GM23338 (cell line): ENCODE data around the gene LRR1. TPM values are rescaled to one million over a fixed set of nuclear protein-coding genes. Genes with fewer than 3 reads are reported as not detected.
A peak's percentile ranks its signal among the peaks of the same experiment; 100 is the strongest.

Experiments
- ATAC-seq: fragments of 200-7000 bp; cut with Tn5 transposase; 3 replicates; pipeline ENCODE4 v1.9.1; 2020
- DNase-seq: peaks from one replicate; pipeline ENCODE4 v3.0.0-alpha.2; 2015; ENCODE audit warnings: low spot score
- H2AFZ ChIP-seq: fragments of 200-600 bp; sonication (generic); 2 replicates; pipeline ENCODE4 v1.8.0; 2016; ENCODE audit warnings: antibody characterized with exemption, mild to moderate bottlenecking, moderate library complexity
- H3F3A ChIP-seq: fragments of 200-600 bp; sonication (generic); replicated peaks from 2 replicates; pipeline ENCODE4 v1.8.0; 2017; ENCODE audit warnings: antibody characterized with exemption, mixed run types, low read depth
- H3K27ac ChIP-seq: fragments of 200-600 bp; sonication (generic); 2 replicates; pipeline ENCODE4 v1.6.1; 2016; ENCODE audit warnings: low read depth
- H3K27me3 ChIP-seq: fragments of 200-600 bp; sonication (generic); 2 replicates; pipeline ENCODE4 v1.8.0; 2016; ENCODE audit warnings: mild to moderate bottlenecking, mixed run types, moderate library complexity; ENCODE audit not compliant: insufficient read depth
- H3K36me3 ChIP-seq: fragments of 200-600 bp; sonication (generic); 2 replicates; pipeline ENCODE4 v1.8.0; 2016; ENCODE audit warnings: mild to moderate bottlenecking; ENCODE audit not compliant: insufficient read depth
- H3K4me1 ChIP-seq: fragments of 200-600 bp; sonication (generic); 2 replicates; pipeline ENCODE4 v1.8.0; 2016; ENCODE audit warnings: mild to moderate bottlenecking, moderate library complexity; ENCODE audit not compliant: insufficient read depth
- H3K4me2 ChIP-seq: fragments of 200-600 bp; sonication (generic); 2 replicates; pipeline ENCODE4 v1.7.1; 2017; ENCODE audit warnings: mixed run types
- H3K4me3 ChIP-seq: fragments of 200-600 bp; sonication (generic); 2 replicates; pipeline ENCODE4 v1.6.1; 2016; ENCODE audit warnings: mixed run types
- H3K79me2 ChIP-seq: fragments of 200-600 bp; sonication (generic); replicated peaks from 2 replicates; pipeline ENCODE4 v1.8.0; 2017; ENCODE audit warnings: mild to moderate bottlenecking; ENCODE audit not compliant: insufficient read depth
- H3K9me2 ChIP-seq: fragments of 200-600 bp; sonication (generic); 2 replicates; pipeline ENCODE4 v1.8.0; 2017; ENCODE audit not compliant: insufficient read depth
- H4K20me1 ChIP-seq: fragments of 200-600 bp; sonication (generic); replicated peaks from 2 replicates; pipeline ENCODE4 v1.8.0; 2017; ENCODE audit warnings: mild to moderate bottlenecking; ENCODE audit not compliant: insufficient read depth
- H3K27ac Mint-ChIP-seq: 2 replicates; pipeline ENCODE4 v1.8.0; 2020; ENCODE audit warnings: inconsistent platforms, mild to moderate bottlenecking, moderate library complexity, mixed read lengths
- H3K27me3 Mint-ChIP-seq: 3 replicates; pipeline ENCODE4 v1.8.0; 2022; ENCODE audit warnings: low read depth, mild to moderate bottlenecking, moderate library complexity, mixed read lengths, inconsistent platforms; ENCODE audit not compliant: insufficient read depth, poor library complexity
- H3K36me3 Mint-ChIP-seq: 3 replicates; pipeline ENCODE4 v1.8.0; 2021; ENCODE audit warnings: low read depth, mild to moderate bottlenecking, inconsistent platforms, moderate library complexity, mixed read lengths
- H3K4me1 Mint-ChIP-seq: 3 replicates; pipeline ENCODE4 v1.8.0; 2020; ENCODE audit warnings: mild to moderate bottlenecking, inconsistent platforms, mixed read lengths
- H3K4me3 Mint-ChIP-seq: 3 replicates; pipeline ENCODE4 v1.8.0; 2021; ENCODE audit warnings: moderate library complexity, mild to moderate bottlenecking, inconsistent platforms, mixed read lengths
- H3K9me3 Mint-ChIP-seq: 3 replicates; pipeline ENCODE4 v1.8.0; 2020; ENCODE audit warnings: moderate library complexity, mild to moderate bottlenecking, inconsistent platforms, mixed read lengths
- CREB1 ChIP-seq: fragments of 250-450 bp; sonication (Bioruptor Pico); IDR thresholded peaks from 2 replicates; pipeline ENCODE4 v1.5.0; 2020; ENCODE audit warnings: low read depth, mild to moderate bottlenecking, moderate library complexity
- ETS1 ChIP-seq: IDR thresholded peaks from 2 replicates; pipeline ENCODE4 v1.6.1; 2016; ENCODE audit warnings: antibody characterized with exemption
- EZH2 ChIP-seq: fragments of 200-600 bp; sonication (generic); IDR thresholded peaks from one replicate; pipeline ENCODE4 v1.8.0; 2017; ENCODE audit warnings: antibody characterized with exemption, mild to moderate bottlenecking, low read depth; ENCODE audit not compliant: unreplicated experiment
- EZH2phosphoT487 ChIP-seq: fragments of 200-600 bp; sonication (generic); IDR thresholded peaks from one replicate; pipeline ENCODE4 v1.8.1; 2018; ENCODE audit warnings: antibody characterized with exemption; ENCODE audit not compliant: unreplicated experiment
- JUNB ChIP-seq: IDR thresholded peaks from one replicate; pipeline ENCODE4 v1.6.1; 2016; ENCODE audit warnings: antibody characterized with exemption; ENCODE audit not compliant: unreplicated experiment
- NANOG ChIP-seq: IDR thresholded peaks from 2 replicates; pipeline ENCODE4 v1.6.1; 2016; ENCODE audit warnings: antibody characterized with exemption, borderline replicate concordance
- POLR2AphosphoS5 ChIP-seq: IDR thresholded peaks from 2 replicates; pipeline ENCODE4 v1.6.1; 2016; ENCODE audit warnings: antibody characterized with exemption, low read depth
- STAT1 ChIP-seq: IDR thresholded peaks from one replicate; pipeline ENCODE4 v1.6.1; 2016; ENCODE audit warnings: antibody characterized with exemption; ENCODE audit not compliant: unreplicated experiment
- ZNF114 ChIP-seq: fragments of 250-450 bp; sonication (Bioruptor Pico); IDR thresholded peaks from 2 replicates; pipeline ENCODE4 v1.5.0; 2020; ENCODE audit warnings: mild to moderate bottlenecking, moderate library complexity
- ZNF331 ChIP-seq: fragments of 250-450 bp; sonication (Bioruptor Pico); IDR thresholded peaks from 2 replicates; pipeline ENCODE4 v1.5.0; 2020; ENCODE audit warnings: low read depth, mild to moderate bottlenecking, moderate library complexity
- polyA plus RNA-seq: library from polyadenylated mRNA; unstranded; fragments of >200 nt; fragmentation: Nextera tagmentation; extraction: Ambion mirVana; gene quantifications from 2 replicates; pipeline ENCODE4 v1.2.1, GENCODE V29; 2016
- total RNA-seq: library from RNA; depleted of rRNA; stranded (reverse); fragments of >200 nt; shearing (Covaris generic); gene quantifications from 2 replicates; pipeline ENCODE4 v1.2.3, GENCODE V29; 2014
- TF ChIP-seq, protein P1 (sequence below): fragments of 250-450 bp; sonication (Bioruptor Pico); IDR thresholded peaks from 2 replicates; pipeline ENCODE4 v1.5.0; 2020; ENCODE audit warnings: mild to moderate bottlenecking, moderate library complexity
- TF ChIP-seq, protein P2 (sequence below), 2 experiments: fragments of 200-600 bp in 1 of 2; sonication (generic) in 1 of 2; conservative IDR thresholded peaks; 2 replicates each; pipeline versions ENCODE4 v1.5.1 to v1.6.1; 2016 to 2017; ENCODE audit warnings: antibody characterized with exemption in 2 of 2, low read depth in 2 of 2, mild to moderate bottlenecking in 2 of 2, moderate library complexity in 1 of 2
- TF ChIP-seq, protein P3 (sequence below): IDR thresholded peaks from one replicate; pipeline ENCODE4 v1.6.1; 2018; ENCODE audit warnings: antibody characterized with exemption; ENCODE audit not compliant: unreplicated experiment

Gene LRR1
- total and polyA plus RNA-seq, 2 experiments from 2014 or later, result 31.8 to 41.9 TPM

GRCh38 chr14:49636866-49637265, 38.1 kb downstream of the LRR1 start:
- H3F3A ChIP-seq, result peaks cover 16% of the 10 kb centered on the region
- Mint-ChIP-seq H3K4me1 (peaks cover 29% of the 10 kb centered on the region), H3K36me3 (peaks cover 67% of the 10 kb centered on the region), H3K27ac (no peak overlapping the region), H3K4me3 (peak overlapping the region; percentile 51), H3K27me3 (peaks cover 12% of the 10 kb centered on the region), H3K9me3 (peaks cover 7% of the 10 kb centered on the region; the same call in 2 of the 3 replicates)
- H3K9me2 ChIP-seq, result no peaks in the 10 kb centered on the region
- H3K27me3 ChIP-seq, result no peaks in the 10 kb centered on the region
- TF ChIP-seq STAT1 (no peak), EZH2phosphoT487 (no peak), ETS1 (no peak), JUNB (no peak), ZNF331 (CRISPR knock-in tag) (no peak), NANOG (no peak), POLR2AphosphoS5 (no peak), CREB1 (no peak), ZNF114 (CRISPR knock-in tag) (no peak), EZH2 (no peak)
- TF ChIP-seq, protein P1, sequence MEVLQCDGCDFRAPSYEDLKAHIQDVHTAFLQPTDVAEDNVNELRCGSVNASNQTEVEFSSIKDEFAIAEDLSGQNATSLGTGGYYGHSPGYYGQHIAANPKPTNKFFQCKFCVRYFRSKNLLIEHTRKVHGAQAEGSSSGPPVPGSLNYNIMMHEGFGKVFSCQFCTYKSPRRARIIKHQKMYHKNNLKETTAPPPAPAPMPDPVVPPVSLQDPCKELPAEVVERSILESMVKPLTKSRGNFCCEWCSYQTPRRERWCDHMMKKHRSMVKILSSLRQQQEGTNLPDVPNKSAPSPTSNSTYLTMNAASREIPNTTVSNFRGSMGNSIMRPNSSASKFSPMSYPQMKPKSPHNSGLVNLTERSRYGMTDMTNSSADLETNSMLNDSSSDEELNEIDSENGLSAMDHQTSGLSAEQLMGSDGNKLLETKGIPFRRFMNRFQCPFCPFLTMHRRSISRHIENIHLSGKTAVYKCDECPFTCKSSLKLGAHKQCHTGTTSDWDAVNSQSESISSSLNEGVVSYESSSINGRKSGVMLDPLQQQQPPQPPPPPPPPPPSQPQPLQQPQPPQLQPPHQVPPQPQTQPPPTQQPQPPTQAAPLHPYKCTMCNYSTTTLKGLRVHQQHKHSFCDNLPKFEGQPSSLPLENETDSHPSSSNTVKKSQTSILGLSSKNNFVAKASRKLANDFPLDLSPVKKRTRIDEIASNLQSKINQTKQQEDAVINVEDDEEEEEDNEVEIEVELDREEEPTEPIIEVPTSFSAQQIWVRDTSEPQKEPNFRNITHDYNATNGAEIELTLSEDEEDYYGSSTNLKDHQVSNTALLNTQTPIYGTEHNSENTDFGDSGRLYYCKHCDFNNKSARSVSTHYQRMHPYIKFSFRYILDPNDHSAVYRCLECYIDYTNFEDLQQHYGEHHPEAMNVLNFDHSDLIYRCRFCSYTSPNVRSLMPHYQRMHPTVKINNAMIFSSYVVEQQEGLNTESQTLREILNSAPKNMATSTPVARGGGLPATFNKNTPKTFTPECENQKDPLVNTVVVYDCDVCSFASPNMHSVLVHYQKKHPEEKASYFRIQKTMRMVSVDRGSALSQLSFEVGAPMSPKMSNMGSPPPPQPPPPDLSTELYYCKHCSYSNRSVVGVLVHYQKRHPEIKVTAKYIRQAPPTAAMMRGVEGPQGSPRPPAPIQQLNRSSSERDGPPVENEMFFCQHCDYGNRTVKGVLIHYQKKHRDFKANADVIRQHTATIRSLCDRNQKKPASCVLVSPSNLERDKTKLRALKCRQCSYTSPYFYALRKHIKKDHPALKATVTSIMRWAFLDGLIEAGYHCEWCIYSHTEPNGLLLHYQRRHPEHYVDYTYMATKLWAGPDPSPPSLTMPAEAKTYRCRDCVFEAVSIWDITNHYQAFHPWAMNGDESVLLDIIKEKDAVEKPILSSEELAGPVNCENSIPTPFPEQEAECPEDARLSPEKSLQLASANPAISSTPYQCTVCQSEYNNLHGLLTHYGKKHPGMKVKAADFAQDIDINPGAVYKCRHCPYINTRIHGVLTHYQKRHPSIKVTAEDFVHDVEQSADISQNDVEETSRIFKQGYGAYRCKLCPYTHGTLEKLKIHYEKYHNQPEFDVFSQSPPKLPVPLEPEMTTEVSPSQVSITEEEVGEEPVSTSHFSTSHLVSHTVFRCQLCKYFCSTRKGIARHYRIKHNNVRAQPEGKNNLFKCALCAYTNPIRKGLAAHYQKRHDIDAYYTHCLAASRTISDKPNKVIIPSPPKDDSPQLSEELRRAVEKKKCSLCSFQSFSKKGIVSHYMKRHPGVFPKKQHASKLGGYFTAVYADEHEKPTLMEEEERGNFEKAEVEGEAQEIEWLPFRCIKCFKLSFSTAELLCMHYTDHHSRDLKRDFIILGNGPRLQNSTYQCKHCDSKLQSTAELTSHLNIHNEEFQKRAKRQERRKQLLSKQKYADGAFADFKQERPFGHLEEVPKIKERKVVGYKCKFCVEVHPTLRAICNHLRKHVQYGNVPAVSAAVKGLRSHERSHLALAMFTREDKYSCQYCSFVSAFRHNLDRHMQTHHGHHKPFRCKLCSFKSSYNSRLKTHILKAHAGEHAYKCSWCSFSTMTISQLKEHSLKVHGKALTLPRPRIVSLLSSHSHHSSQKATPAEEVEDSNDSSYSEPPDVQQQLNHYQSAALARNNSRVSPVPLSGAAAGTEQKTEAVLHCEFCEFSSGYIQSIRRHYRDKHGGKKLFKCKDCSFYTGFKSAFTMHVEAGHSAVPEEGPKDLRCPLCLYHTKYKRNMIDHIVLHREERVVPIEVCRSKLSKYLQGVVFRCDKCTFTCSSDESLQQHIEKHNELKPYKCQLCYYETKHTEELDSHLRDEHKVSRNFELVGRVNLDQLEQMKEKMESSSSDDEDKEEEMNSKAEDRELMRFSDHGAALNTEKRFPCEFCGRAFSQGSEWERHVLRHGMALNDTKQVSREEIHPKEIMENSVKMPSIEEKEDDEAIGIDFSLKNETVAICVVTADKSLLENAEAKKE (CRISPR knock-in tag), result no peak
- TF ChIP-seq, protein P2, sequence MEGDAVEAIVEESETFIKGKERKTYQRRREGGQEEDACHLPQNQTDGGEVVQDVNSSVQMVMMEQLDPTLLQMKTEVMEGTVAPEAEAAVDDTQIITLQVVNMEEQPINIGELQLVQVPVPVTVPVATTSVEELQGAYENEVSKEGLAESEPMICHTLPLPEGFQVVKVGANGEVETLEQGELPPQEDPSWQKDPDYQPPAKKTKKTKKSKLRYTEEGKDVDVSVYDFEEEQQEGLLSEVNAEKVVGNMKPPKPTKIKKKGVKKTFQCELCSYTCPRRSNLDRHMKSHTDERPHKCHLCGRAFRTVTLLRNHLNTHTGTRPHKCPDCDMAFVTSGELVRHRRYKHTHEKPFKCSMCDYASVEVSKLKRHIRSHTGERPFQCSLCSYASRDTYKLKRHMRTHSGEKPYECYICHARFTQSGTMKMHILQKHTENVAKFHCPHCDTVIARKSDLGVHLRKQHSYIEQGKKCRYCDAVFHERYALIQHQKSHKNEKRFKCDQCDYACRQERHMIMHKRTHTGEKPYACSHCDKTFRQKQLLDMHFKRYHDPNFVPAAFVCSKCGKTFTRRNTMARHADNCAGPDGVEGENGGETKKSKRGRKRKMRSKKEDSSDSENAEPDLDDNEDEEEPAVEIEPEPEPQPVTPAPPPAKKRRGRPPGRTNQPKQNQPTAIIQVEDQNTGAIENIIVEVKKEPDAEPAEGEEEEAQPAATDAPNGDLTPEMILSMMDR (conservative IDR thresholded peaks at IDR 0.05; ENCODE audit: low read depth in 2 of 2), result no peak
- TF ChIP-seq, protein P3, sequence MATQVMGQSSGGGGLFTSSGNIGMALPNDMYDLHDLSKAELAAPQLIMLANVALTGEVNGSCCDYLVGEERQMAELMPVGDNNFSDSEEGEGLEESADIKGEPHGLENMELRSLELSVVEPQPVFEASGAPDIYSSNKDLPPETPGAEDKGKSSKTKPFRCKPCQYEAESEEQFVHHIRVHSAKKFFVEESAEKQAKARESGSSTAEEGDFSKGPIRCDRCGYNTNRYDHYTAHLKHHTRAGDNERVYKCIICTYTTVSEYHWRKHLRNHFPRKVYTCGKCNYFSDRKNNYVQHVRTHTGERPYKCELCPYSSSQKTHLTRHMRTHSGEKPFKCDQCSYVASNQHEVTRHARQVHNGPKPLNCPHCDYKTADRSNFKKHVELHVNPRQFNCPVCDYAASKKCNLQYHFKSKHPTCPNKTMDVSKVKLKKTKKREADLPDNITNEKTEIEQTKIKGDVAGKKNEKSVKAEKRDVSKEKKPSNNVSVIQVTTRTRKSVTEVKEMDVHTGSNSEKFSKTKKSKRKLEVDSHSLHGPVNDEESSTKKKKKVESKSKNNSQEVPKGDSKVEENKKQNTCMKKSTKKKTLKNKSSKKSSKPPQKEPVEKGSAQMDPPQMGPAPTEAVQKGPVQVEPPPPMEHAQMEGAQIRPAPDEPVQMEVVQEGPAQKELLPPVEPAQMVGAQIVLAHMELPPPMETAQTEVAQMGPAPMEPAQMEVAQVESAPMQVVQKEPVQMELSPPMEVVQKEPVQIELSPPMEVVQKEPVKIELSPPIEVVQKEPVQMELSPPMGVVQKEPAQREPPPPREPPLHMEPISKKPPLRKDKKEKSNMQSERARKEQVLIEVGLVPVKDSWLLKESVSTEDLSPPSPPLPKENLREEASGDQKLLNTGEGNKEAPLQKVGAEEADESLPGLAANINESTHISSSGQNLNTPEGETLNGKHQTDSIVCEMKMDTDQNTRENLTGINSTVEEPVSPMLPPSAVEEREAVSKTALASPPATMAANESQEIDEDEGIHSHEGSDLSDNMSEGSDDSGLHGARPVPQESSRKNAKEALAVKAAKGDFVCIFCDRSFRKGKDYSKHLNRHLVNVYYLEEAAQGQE, result no peak
- DNase-seq (no peak), ATAC-seq (no peak)
- H3K4me1 ChIP-seq, result peaks cover 10% of the 10 kb centered on the region; the same call in 1 of the 2 replicates
- H4K20me1 ChIP-seq, result peaks cover 34% of the 10 kb centered on the region
- H3K79me2 ChIP-seq, result peaks cover 87% of the 10 kb centered on the region
- H3K4me2 ChIP-seq, result peak overlapping the region; percentile 90; the same call in 1 of the 2 replicates
- peaks cover 16% of the 10 kb centered on the region; the same call in 1 of the 2 replicates for H3K36me3 ChIP-seq
- H2AFZ ChIP-seq, result no peak overlapping the region
- 0 out of 2 replicates have a peak overlapping the region, but pooled peaks have one; percentile 23 for H3K27ac ChIP-seq
- H3K4me3 ChIP-seq, result no peak overlapping the region
